Muscle of leg (tissue), 11 donors: ENCODE results near the gene GLO1. TPM values are rescaled to one million over a fixed set of nuclear protein-coding genes. Genes with fewer than 3 reads are reported as not detected.
A peak's percentile ranks its signal among the peaks of the same experiment; 100 is the strongest.

Experiments used
- DNase-seq: peaks from one replicate; pipeline ENCODE4 v3.0.0; 2013
- H3K27ac ChIP-seq: one replicate; pipeline ENCODE4 v1.5.1; 2013; ENCODE audit warnings: mild to moderate bottlenecking, low read length, control low read depth
- H3K27me3 ChIP-seq: one replicate; pipeline ENCODE4 v1.6.1; 2013; ENCODE audit warnings: low read length; ENCODE audit not compliant: control insufficient read depth, insufficient read depth
- H3K36me3 ChIP-seq: one replicate; pipeline ENCODE4 v1.6.1; 2013; ENCODE audit warnings: low read length; ENCODE audit not compliant: control insufficient read depth, insufficient read depth
- H3K4me1 ChIP-seq: one replicate; pipeline ENCODE4 v1.6.1; 2013; ENCODE audit warnings: low read length; ENCODE audit not compliant: control insufficient read depth, insufficient read depth
- H3K4me3 ChIP-seq: one replicate; pipeline ENCODE4 v1.5.1; 2013; ENCODE audit warnings: low read length, control low read depth
- H3K9me3 ChIP-seq: replicated peaks from 2 replicates; pipeline ENCODE4 v1.6.1; 2013; ENCODE audit warnings: low read depth, low read length; ENCODE audit not compliant: control insufficient read depth
- WGBS: methylation state at CpG from one replicate; pipeline ENCODE4 v1.1.5; 2013; ENCODE audit warnings: missing lambda C conversion rate; ENCODE audit not compliant: insufficient coverage; 5-methylcytosine and 5-hydroxymethylcytosine counted together
- polyA plus RNA-seq, 8 donors: library from polyadenylated mRNA; unstranded; fragments of 120-200 nt; gene quantifications; one replicate each; pipeline versions ENCODE4 v1.2.1 to v1.2.3, GENCODE V29; 2013; ENCODE audit warnings: inconsistent platforms in 1 of 8, low replicate concordance in 1 of 8; ENCODE audit not compliant: insufficient read length in 8 of 8, insufficient read depth in 1 of 8
- total RNA-seq: library from RNA; stranded (reverse); fragments of 120-200 nt; gene quantifications from one replicate; pipeline ENCODE4 v1.2.4, GENCODE V29; 2013

The GLO1 gene
- total and polyA plus RNA-seq, 9 donors = 103 to 124 (median 105) TPM

DNA sequence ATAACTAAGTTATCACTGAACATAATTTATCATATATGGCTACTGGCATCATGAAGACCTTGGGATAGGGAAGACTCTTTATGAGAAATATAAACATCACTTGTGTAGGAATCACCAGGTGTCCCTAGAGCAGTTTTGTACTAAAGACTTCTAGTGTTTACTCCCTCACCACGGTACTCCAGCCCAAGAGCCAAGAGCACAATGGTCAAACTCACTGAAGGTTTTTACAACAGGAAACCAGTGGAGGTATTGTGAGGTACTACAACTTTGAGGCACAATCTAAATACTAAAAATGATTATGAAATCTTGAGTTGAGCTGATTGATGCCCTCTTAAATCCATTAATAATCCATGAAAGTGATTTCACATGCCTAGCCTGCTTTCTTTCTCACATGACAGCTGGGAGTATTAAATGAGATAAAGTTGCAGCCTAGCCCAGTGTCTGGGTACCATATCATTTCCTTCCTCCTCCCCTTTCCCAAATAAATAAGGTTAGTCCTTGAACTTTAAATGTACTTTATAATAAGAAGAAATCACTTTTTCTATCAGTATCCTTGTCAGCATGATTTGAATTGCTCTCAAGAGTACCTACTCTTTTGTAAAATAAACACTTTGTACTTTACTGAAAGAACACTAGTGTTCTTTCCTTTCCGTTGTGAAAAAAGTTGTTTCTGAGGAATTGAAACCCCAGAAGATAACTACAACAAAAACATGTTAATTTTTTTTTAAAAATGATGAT lies 26.5 kb downstream of the GLO1 start:
- no peaks in the 10 kb centered on the region for H3K9me3 ChIP-seq
- H3K4me1 ChIP-seq = no peaks in the 10 kb centered on the region
- H3K27ac ChIP-seq = no peak overlapping the region
- DNase-seq = no peak
- H3K36me3 ChIP-seq = peaks cover 37% of the 10 kb centered on the region
- no CpG with 5 or more reads among the region's 2 CpGs for WGBS
- H3K27me3 ChIP-seq = no peaks in the 10 kb centered on the region
- H3K4me3 ChIP-seq = no peak overlapping the region

DNA sequence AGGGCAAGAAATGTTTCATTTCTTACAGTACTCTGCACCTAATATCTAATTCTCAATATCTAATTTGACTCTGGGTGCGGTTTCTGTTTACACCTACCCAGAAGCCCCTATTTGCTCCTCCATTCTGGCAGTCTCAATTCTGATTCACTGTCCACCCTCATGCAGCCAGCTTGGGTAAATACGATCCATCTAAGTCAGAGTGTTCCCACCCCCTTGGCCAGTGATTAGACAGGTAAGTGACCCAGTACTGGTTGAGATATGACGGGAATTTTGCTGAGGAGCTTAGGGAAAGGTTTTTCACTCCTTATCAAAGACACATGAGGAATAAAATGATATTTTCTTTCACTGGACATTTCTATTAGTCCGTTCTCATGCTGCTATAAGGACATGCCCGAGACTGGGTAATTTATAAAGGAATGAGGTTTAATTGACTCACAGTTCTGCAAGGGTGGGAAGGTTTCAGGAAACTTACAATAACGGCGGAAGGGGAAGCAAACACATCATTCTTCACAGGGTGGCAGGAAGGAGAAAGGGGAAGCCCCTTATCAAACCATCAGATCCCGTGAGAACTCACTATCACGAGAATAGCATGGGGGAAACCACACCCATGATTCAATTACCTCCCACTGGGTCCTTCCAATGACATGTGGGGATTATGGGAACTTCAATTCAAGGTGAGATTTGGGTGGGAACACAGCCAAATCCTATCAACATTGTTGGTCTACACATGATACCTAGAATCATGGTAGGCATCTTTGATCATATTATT lies 29.4 kb downstream of the GLO1 start:
- DNase-seq = no peak
- no peaks in the 10 kb centered on the region for H3K4me1 ChIP-seq
- no peaks in the 10 kb centered on the region for H3K27me3 ChIP-seq
- H3K27ac ChIP-seq = no peak overlapping the region
- peaks cover 26% of the 10 kb centered on the region for H3K36me3 ChIP-seq
- WGBS = 100% methylated on average over 1 of the region's 9 CpGs
- H3K9me3 ChIP-seq = no peaks in the 10 kb centered on the region
- H3K4me3 ChIP-seq = no peak overlapping the region

DNA sequence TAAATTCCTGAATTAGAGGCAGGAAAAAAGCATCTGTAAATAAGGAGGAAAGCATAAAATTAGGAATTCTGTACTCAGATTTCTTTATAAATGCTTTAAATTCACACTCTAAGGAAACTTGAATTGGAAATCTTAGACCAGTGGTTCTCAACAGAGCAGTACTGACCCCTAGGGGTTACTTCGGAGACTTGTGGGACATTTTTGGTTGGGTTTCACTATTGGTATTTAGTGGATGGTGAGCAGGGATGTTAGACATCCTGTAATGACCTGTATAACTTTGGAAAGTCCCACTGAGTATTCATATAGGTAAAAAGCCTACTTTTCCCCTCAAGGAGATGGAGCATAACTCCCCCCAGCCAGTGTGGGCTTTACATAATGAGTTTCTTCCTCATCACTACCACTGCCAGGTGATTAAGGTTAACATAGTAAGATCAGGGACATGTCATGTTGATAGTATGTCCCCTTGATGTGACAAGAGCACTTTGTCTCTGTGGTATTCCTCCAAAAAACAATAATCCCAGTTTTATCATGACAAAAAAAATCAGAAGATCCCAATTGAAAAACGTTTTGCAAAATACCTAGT lies 31.0 kb downstream of the GLO1 start:
- DNase-seq = peak; percentile 48
- Histone ChIP-seq H3K27ac (no peak overlapping the region), H3K27me3 (no peaks in the 10 kb centered on the region), H3K36me3 (peaks cover 16% of the 10 kb centered on the region), H3K4me3 (no peak overlapping the region), H3K9me3 (no peaks in the 10 kb centered on the region), H3K4me1 (no peaks in the 10 kb centered on the region)
- WGBS = no CpG with 5 or more reads among the region's 2 CpGs

DNA sequence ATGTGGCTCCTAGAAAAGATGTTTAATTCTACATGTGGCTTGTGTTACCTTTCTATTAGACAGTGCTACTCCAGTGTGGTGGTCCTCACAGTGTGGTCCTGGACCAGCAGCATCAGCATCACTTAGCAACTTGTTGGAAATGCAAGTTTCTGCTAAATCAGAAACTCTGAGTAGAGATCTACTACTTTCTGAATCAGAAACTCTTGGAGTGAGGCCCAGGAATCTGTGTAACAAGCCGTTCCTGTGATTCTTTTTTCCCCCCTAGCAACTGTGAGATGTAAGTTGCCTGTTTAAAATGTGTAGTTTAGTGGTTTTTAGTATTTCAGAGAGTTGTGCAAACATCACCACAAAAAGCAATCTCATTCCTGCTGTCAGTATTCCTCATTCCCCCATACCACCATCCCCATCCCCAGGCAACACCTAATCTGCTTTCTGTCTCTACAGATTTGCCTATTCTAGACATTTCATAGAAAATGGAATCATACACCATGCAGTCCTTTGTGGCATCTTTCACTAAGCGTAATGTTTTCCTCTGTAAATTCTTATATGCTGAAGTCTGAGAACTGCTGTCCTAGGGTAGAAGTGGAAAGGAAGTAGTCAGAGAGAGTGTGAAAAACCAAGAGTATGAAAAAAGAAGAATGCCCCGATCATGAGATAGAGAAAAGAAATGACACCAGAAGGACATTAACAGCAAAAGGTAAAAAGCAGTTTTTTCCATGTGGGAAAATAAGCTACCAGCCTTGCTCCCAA lies 44.4 kb downstream of the GLO1 start:
- WGBS = no CpG with 5 or more reads among the region's 3 CpGs
- no peaks in the 10 kb centered on the region for H3K9me3 ChIP-seq
- H3K4me1 ChIP-seq = no peaks in the 10 kb centered on the region
- no peak for DNase-seq
- H3K4me3 ChIP-seq = no peak overlapping the region
- peaks cover 6% of the 10 kb centered on the region for H3K36me3 ChIP-seq
- H3K27me3 ChIP-seq = no peaks in the 10 kb centered on the region
- H3K27ac ChIP-seq = no peak overlapping the region

DNA sequence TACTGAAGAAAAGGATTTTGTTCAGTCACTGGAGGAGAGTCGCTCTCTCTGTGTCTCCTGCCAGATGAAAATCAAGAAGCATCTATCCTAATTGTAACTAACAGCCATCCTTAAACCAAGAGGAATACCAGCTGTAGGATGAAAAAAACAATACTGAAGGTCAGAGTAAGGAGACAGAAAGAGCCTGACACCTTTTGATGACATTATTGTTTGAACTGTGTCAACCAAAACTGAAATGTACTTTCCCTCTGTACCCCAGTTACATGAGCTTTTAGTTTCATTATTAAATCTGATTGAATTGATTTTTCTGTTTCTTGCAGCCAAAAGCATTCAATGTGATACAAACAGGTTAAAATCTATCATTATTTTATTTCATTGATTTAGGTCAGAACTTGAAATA lies 46.0 kb downstream of the GLO1 start:
- no peaks in the 10 kb centered on the region for H3K27me3 ChIP-seq
- no peak for DNase-seq
- H3K36me3 ChIP-seq = peaks cover 6% of the 10 kb centered on the region
- no peak overlapping the region for H3K27ac ChIP-seq
- H3K4me1 ChIP-seq = no peaks in the 10 kb centered on the region
- WGBS = no CpG with 5 or more reads among the region's 1 CpG
- no peak overlapping the region for H3K4me3 ChIP-seq
- H3K9me3 ChIP-seq = no peaks in the 10 kb centered on the region

DNA sequence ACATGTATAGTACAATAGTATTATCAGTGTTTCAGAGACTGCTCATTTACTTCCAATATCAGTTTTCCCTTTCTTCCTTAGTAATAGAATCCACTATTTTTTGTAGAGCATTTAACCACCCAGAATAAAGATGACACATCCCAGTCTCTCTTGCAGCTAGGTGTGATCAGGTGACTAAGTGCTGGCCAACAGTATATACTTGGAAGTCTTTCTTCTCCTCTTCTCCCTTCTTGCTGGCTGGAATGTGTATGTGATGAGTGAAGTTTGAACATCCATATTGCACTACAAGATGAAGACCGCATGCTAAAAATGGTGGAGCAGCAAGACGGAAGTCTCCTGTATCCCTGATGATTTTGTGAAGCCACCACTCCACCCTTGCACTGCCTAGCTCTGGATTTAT lies 48.7 kb downstream of the GLO1 start:
- WGBS = no CpG with 5 or more reads among the region's 2 CpGs
- no peaks in the 10 kb centered on the region for H3K27me3 ChIP-seq
- H3K4me3 ChIP-seq = no peak overlapping the region
- H3K4me1 ChIP-seq = no peaks in the 10 kb centered on the region
- no peak overlapping the region for H3K27ac ChIP-seq
- no peaks in the 10 kb centered on the region for H3K9me3 ChIP-seq
- DNase-seq = no peak
- peaks cover 6% of the 10 kb centered on the region for H3K36me3 ChIP-seq

DNA sequence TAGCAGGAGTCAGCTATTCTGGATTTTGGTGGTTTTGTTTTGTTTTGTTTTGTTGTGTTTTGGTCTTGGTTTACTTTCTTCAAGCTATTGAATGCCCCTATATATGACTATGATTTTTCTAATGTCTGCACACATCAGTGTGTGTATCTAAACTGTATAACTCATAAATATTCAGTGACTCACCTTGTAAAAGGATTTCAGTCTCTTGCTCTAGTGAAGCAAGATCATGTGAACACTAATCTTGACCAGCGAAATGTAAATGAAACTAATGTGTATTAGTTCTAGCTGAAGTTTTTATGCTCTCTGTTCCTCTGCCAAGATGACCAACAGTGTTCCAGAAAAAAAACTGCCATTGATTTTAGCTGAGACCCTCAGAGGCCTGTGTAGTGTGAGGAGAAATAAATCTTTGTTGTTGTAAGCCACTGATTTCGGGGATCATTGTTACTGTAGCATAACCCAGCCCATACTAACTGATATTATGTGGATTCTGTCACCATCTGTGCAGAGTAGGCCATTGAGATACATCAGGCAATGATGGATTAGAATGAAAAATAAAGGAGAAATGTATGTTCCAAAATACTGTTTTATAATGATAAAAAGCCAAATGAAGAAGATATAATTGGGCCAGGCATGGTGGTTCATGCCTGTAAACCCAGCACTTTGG lies 51.7 kb downstream of the GLO1 start:
- H3K4me3 ChIP-seq = no peak overlapping the region
- peaks cover 4% of the 10 kb centered on the region for H3K36me3 ChIP-seq
- DNase-seq = no peak
- no peak overlapping the region for H3K27ac ChIP-seq
- H3K9me3 ChIP-seq = no peaks in the 10 kb centered on the region
- no peaks in the 10 kb centered on the region for H3K4me1 ChIP-seq
- no peaks in the 10 kb centered on the region for H3K27me3 ChIP-seq
- no CpG with 5 or more reads among the region's 2 CpGs for WGBS

DNA sequence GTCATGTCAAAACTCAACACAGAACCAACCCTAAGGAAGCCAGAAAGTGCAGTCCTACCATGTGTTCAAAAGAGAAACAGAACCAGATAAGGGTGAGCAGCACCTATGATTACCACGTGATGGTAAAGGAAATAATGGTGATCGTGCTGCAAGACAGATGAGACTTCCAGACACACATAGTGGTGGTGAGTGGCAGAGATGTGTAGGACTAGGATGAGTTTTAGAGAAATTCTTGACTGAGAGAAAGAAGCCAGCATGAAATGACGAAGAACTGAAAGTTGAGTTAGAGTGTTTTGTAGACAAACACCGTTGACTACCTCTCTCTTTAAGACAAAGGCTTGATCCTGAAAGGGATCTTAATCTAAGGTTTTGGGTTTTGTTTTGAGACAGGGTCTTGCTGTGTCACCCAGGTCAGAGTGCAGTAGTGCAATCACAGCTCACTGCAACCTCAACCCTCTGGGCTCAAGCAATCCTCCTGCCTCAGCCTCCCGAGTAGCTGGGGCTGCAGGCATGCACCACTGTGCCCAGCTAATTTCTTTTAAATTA lies 52.7 kb downstream of the GLO1 start:
- no peak overlapping the region for H3K4me3 ChIP-seq
- no peaks in the 10 kb centered on the region for H3K36me3 ChIP-seq
- no peak overlapping the region for H3K27ac ChIP-seq
- no peaks in the 10 kb centered on the region for H3K9me3 ChIP-seq
- DNase-seq = no peak
- 68% methylated on average over 2 of the region's 5 CpGs for WGBS
- no peaks in the 10 kb centered on the region for H3K27me3 ChIP-seq
- H3K4me1 ChIP-seq = no peaks in the 10 kb centered on the region

DNA sequence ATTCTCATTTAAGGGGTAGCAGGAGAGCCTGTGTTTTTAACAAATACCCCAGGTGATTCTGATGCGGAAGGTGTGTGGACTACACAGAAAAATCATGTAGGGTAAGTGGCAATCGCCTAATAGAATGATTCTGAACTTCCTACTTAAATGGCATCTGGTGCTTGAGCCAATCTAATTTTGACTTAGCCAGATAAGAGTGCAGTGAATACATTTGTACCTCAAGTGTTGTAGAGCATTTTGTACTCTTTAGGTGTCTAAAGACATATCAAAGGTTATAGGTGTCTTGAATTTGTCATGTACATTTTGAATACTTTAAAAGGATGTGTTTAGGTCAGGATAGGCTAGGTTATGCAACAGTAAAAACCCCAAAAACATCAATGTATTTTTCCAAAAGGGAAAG lies 53.2 kb downstream of the GLO1 start:
- Histone ChIP-seq H3K4me3 (no peak overlapping the region), H3K36me3 (no peaks in the 10 kb centered on the region), H3K27me3 (no peaks in the 10 kb centered on the region), H3K9me3 (no peaks in the 10 kb centered on the region), H3K27ac (no peak overlapping the region), H3K4me1 (no peaks in the 10 kb centered on the region)
- no peak for DNase-seq
- no CpG with 5 or more reads among the region's 2 CpGs for WGBS
